ENCODE data around the gene KDM1A.
A peak's percentile ranks its signal among the peaks of the same experiment; 100 is the strongest.
"Not testable (repeated sequence)": the region's sequence is repeated elsewhere in the genome, so short reads cannot be mapped to it uniquely, and the experiment has no call there.

KDM1A gene

GRCh38 chr1:23010025-23010424, 9.2 kb upstream of the KDM1A start:
- DNase-seq (ENCODE audit: low read depth in 1 of 2, low spot score in 1 of 2) = not testable (repeated sequence)

DNA sequence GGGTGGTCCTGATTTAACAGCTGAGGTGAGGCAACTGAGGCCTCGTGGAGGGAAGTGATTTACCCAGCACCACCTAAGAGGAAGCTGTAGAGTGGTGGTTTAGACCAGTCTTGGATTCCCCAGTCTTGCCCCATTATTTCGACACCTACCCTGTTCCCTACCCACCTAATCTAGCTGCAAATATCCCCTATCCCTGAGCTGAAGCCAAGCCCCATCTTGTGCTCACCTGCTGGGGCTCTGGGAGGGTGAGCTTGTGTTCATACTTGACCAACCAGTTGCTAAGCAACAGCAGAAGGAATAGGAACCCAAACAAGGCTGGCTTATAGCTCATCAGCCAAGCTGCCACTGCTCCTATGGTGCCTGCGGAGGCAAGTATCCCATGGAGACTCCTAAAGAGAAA, 5.6 kb upstream of the KDM1A start:
- no peak for DNase-seq (ENCODE audit: low read depth in 1 of 2, low spot score in 1 of 2)

GRCh38 chr1:23018661-23019093, 591 bp upstream of the KDM1A start:
- no peak for DNase-seq (ENCODE audit: low read depth in 1 of 2, low spot score in 1 of 2)

GRCh38 chr1:23019863-23020625, 776 bp downstream of the KDM1A start:
- peak in 1 of 2 donors; percentile 9 for DNase-seq (ENCODE audit: low read depth in 1 of 2, low spot score in 1 of 2)

- DNase-seq (ENCODE audit: low read depth in 1 of 2, low spot score in 1 of 2) = no peak
These were observed 1.6 kb downstream of the KDM1A start for GRCh38 chr1:23020706-23021405.

GRCh38 chr1:23021834-23022233, 2.6 kb downstream of the KDM1A start:
- DNase-seq (ENCODE audit: low read depth in 1 of 2, low spot score in 1 of 2) = no peak

DNA sequence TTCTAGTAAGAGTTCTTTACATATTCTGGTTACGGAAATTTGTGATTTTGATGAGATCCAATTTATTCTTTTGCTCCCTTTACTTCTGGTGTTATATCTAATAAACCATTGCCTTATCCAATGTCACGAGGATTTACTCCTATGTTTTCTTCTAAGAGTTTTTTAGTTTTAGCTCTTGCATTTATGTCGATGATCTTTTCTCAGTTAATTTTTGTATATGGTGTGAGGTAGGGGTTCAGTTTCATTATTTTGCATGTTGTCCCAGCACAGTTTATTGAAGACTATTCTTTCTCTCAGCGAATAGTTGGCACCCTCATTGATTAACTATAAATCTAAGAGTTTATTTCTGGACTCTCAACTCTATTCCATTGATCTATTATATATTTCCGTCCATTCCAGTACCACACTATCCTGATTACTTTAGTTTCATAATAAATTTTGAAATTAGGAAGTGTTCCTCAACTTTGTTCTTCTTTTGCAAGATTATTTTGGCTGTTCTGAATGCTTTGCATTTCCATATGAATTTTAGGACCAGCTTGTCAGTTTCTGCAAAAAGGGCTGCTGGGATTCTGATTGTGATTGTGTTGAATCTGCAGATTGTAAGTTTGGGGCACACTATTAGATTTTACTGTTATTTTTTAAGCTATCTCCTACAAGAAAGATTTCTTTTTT, 4.0 kb downstream of the KDM1A start:
- no peak for DNase-seq (ENCODE audit: low read depth in 1 of 2, low spot score in 1 of 2)

DNA sequence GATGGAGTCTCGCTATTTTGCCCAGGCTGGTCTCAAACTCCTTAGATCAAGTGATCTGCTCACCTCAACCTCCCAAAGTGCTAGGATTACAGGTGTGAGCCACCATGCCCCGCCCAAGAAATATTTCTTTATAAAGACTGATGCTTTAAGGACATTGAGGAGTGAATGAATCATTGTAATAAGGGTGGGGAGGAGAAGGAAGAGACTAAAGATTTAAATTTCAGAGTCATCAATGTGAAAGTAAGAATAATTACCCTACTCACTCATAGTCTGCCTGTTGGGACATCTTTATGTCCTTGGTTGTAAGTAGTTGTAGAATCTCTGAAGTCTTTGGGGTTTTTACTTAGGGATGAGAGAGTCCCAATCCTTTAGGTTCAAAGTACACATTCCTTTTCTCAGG, 7.3 kb downstream of the KDM1A start:
- no peak for DNase-seq (ENCODE audit: low read depth in 1 of 2, low spot score in 1 of 2)

DNA sequence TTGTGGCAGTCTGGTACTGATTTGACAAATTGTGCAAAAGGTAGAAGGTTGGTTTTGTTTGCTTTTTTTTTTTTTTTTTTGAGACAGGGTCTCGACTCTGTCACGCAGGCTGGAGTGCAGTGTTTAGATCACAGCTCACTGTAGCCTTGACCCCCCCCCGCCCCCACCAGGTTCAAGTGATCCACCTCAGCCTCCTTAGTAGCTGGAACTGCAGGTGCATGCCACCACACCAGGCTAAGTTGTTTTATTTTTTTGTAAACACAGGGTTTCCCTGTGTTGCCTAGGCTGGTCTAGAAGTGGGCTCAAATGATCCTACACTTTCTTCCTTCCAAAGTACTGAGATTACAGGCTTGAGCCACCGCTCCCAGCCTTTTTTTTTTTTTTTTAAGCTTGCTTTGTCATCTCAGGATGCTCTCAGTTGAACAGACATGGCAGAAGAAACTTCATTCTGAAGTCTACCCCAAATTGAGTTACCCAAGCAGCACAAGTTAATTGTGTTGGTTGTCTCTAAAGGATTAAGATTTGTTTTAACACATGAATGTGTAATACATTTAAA, 8.2 kb downstream of the KDM1A start:
- DNase-seq (ENCODE audit: low read depth in 1 of 2, low spot score in 1 of 2) = no peak

GRCh38 chr1:23029337-23029736, 10.1 kb downstream of the KDM1A start:
- no peak for DNase-seq (ENCODE audit: low read depth in 1 of 2, low spot score in 1 of 2)

- DNase-seq (ENCODE audit: low read depth in 1 of 2, low spot score in 1 of 2) = no peak
These were observed 16.7 kb downstream of the KDM1A start for GRCh38 chr1:23035823-23036452.

DNA sequence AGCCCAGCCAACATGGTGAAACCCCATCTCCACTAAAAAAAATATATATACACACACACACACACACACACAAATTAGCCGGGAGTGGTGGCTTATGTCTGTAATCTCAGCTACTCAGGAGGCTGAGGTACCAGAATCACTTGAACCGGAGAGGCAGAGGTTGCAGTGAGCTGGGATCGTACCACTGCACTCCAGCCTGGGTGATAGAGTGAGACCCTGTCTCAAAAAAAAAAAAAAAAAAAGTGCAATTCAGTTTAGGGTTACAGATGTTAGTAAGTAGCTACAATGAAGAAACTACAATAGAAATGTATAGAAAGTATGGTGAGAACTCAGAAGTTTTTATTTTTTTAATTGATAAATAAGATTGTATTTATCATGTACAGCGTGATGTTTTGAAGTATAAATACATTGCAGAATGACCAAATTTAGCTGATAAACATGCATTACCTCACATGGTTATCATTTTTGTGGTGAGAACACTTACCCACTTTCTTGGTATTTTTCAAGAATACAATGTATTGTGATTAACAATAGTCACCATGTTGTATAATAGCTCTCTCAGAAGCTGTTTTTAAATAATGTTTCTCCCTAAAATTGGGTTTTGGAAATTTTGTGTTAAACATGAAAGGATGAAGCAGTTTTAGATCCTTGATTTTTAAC, 17.9 kb downstream of the KDM1A start:
- DNase-seq (ENCODE audit: low read depth in 1 of 2, low spot score in 1 of 2) = no peak

GRCh38 chr1:23039308-23039826, 20.1 kb downstream of the KDM1A start:
- DNase-seq (ENCODE audit: low read depth in 1 of 2, low spot score in 1 of 2) = no peak

DNA sequence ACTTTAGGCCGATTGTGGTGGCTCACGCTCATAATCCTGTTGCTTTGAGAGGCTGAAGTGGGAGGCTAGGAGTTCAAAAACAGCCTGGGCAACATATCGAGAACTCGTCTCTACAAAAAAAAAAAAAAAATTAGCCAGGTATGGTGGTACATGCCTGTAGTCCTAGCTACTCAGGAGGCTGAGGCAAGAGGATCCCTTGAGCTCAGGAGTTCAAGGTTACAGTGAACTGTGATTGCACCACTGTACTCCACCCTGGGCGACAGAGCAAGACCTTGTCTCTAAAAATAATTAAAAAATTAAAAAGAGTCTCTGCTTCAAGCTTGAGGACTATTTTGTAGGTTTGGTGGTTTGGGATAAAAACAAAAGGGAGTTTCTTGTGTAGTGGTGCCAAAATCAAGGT, 21.2 kb downstream of the KDM1A start:
- DNase-seq (ENCODE audit: low read depth in 1 of 2, low spot score in 1 of 2) = no peak

- DNase-seq (ENCODE audit: low read depth in 1 of 2, low spot score in 1 of 2) = no peak
These were observed 24.8 kb downstream of the KDM1A start for GRCh38 chr1:23044035-23044434.

GRCh38 chr1:23050201-23050600, 30.9 kb downstream of the KDM1A start:
- no peak for DNase-seq (ENCODE audit: low read depth in 1 of 2, low spot score in 1 of 2)

DNA sequence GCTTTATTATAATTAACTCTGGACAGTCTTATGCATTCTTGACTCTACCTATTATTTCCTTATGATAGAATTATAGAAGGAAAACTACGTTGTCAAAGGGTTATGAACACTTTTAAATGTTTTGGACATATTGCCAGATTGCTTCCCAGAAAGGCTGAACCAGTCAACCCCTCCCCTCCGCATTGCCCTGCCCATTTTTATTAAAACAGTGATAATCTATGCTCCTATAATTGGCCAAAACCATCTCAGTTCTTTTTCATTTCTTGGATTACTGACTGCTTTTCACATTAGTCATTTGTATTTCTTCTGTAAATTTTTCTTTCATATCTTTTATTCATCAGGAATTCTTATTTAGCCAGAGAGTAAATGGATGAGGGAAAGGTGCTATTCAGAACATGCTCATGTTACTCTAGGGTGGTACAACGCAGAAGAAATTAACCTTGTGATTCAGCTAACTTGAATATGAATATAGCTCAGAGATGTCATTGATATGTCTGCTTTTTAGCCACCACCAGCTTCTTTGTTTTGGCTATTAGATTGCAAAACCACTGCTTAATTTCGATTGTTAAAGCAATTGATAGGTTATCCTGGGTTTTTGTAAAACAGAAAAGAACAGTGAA, 32.1 kb downstream of the KDM1A start:
- no peak for DNase-seq (ENCODE audit: low read depth in 1 of 2, low spot score in 1 of 2)

DNA sequence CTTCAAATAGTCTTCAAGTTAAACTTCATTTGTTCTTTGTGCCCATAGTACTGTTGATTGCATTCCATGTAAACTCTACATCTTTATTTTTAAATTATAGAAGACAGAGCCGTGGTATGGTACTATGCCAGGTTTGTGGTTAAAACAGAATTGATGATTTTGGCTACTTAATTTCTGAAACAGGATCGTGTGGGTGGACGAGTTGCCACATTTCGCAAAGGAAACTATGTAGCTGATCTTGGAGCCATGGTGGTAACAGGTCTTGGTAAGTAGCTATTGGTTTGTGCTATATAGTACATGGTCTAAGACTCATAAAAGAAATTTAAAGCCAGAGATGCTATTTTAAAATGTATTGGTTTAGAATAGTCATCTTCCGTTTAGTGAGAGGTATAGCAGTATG, 38.0 kb downstream of the KDM1A start:
- no peak for DNase-seq (ENCODE audit: low read depth in 1 of 2, low spot score in 1 of 2)

DNA sequence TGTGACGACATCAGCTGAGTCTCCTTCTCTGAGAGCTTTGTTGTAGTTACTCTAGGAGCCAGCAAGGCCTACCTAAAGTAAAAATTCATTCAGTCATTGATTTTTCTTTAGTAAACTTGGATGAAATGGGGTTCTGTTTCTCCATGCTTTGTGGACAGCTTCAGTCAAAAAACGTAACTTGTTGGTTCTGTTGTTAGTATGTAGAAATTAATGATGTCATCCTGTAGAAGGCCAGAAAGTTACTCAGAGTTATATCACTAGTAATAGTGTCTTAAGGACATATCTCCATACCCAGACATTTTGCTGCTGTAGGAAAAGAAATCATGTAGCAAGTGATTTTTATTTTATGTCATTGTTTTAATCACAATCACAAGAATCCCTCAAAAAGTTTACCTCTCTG, 43.0 kb downstream of the KDM1A start:
- DNase-seq (ENCODE audit: low read depth in 1 of 2, low spot score in 1 of 2) = no peak

GRCh38 chr1:23065385-23065784, 46.1 kb downstream of the KDM1A start:
- no peak for DNase-seq (ENCODE audit: low read depth in 1 of 2, low spot score in 1 of 2)

Measured in activated CD4-positive, alpha-beta T cell treated with anti-CD3 and anti-CD28 coated beads, Interleukin-2, amount 50 U/mL, for 24 hours (primary cell).